GM23248 (cell line): ENCODE measurements around the gene WDTC1.

Experiments used
- EZH2 ChIP-seq: fragments of 200-600 bp; sonication (generic); IDR thresholded peaks from 2 replicates; pipeline ENCODE4 v1.6.1; 2018; ENCODE audit warnings: antibody characterized with exemption, mild to moderate bottlenecking; ENCODE audit not compliant: insufficient read depth, poor library complexity, severe bottlenecking
- EZH2phosphoT487 ChIP-seq: fragments of 200-600 bp; sonication (generic); IDR thresholded peaks from 2 replicates; pipeline ENCODE4 v1.6.1; 2018; ENCODE audit warnings: antibody characterized with exemption, moderate library complexity, mild to moderate bottlenecking, low read depth; ENCODE audit not compliant: insufficient read depth

DNA sequence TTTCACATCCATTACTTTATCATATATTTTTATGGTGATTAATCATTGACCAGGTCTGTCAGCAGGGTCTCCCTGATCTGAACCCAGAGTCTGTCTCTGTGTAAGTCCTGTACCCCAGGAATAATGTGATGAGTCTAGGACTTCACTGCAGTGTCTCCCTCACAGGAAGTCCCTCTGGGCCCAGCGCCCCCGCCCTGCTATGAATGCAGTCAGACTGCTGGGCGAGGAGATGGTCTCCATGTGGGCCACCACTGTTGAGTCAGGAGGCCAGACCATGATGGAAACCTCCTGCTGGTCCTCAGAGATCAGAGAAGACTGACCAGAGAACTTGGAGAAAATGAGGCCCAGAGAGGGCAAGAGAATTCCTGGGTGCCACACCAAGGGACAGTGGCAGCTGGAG is 97.0 kb downstream of the WDTC1 start:
- TF ChIP-seq EZH2phosphoT487 (no peak), EZH2 (no peak)
